G401 (cell line): ENCODE data around the gene SCML1. TPM values are rescaled to one million over a fixed set of nuclear protein-coding genes. Genes with fewer than 3 reads are reported as not detected.

Source experiments
- DNase-seq: peaks from one replicate; pipeline ENCODE4 v3.0.0-alpha.2; 2015; ENCODE audit warnings: low spot score
- in situ Hi-C: cut with HindIII; loops from 2 replicates; pipeline ENCODE4 v1.10.0; 2016; ENCODE audit warnings: low sequenced_read_pairs, mixed read lengths
- total RNA-seq: library from RNA; depleted of rRNA; stranded (reverse); fragments of >200 nt; shearing (Covaris generic); gene quantifications from 2 replicates; pipeline ENCODE4 v1.2.3, GENCODE V29; 2014; rRNA removed

Gene SCML1
- 0.03 TPM in 1 of 2 replicates, not detected in the other for total RNA-seq

DNA sequence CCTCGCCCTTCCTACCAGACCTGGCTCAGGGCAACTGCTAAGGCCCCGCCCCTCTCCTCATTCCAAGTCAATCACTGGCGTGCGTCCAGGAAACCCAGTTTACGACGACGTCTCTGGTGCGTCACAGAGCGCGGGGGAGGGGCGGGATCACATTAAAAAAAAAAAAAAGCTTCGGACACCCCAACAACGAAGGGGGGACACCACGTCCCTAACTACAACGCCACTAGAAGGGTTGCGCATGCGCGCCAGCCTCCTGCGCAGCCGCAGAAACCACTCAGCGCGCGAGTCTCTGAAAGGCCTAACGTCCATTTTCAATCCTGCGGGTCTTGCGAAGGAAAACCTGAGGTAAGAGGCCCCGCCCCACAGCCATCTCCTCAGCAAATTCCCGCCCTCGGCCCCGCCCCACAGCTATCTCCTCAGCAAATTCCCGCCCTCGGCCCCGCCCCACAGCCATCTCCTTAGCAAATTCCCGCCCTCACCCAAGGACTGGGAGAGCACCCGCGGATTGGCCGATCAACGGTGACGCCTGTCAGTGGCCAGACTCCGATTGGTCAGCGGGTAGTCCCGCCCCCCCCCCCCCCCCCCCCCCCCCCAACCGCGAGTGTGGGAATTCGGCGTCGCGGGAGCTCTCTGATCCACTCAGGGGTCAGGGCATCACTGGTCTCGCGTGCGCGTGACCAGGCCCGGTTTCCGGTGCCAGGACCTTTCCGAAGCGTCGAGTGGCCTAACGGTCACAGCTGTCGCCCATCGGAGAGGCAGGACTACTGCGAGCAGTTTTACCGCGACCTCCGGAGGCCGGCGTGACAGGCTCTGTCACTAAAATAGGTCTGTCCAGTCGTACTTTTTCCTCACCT is at the start of gene SCML1:
Gene SCML1, plus strand, starts transcription at position 638 of the 854 bp plus-strand sequence. CDS start 6,694 bp downstream, outside the sequence.
- DNase-seq = peak; percentile 96
- in situ Hi-C loops = no loop called here

DNA sequence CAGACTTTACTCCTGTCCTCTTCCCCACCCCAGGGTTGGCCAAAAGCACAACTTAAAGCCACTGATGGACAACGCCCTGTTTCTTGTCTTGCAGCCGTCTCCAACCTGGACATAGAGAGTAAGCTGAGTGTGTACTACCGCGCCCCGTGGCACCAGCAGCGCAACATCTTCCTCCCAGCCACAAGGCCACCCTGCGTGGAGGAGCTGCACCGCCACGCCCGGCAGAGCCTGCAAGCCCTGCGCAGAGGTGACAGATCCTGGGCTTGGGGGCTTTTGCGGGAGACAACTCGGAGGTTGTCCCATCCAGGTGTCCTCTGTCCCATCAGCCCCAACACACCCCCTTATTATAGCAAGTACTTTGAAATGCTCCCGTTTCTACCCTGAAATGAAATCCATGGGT is 49.6 kb upstream of the SCML1 start:
- DNase-seq = no peak
- in situ Hi-C loops = no loop called here

GRCh38 chrX:17689971-17690409 is 47.3 kb upstream of the SCML1 start:
- in situ Hi-C loops = no loop called here
- peak; percentile 65 for DNase-seq

- DNase-seq = no peak
- in situ Hi-C loops = no loop called here
Observed at GRCh38 chrX:17692709-17693346, 44.5 kb upstream of the SCML1 start.

GRCh38 chrX:17697191-17697590 is 40.1 kb upstream of the SCML1 start:
- no peak for DNase-seq
- in situ Hi-C loops = no loop called here

DNA sequence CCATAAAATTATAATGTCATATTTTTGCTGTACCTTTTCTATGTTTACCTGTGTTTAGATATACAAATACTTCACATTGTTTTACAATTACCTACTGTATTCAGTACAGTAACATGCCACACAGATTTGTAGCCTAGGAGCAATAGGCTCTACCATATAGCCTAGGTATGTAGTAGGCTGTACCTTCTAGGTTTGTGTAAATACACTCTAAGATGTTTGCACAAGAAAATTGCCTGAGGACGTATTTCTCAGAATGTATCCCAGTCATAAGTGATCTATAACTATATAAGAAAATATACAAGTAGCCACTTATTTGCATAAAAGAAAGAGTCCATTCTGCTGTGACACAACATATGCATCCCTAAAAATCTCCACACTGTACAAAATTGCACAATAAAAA is 36.3 kb upstream of the SCML1 start:
- in situ Hi-C loops = no loop called here

GRCh38 chrX:17703201-17703600 is 34.1 kb upstream of the SCML1 start:
- in situ Hi-C loops = no loop called here

More for the DNA sequence above, 36.3 kb upstream of the SCML1 start:
- no peak for DNase-seq

GRCh38 chrX:17705211-17705610 is 32.1 kb upstream of the SCML1 start:
- DNase-seq = no peak
- in situ Hi-C loops = no loop called here

More at GRCh38 chrX:17703201-17703600, 34.1 kb upstream of the SCML1 start:
- no peak for DNase-seq

GRCh38 chrX:17706676-17707075 is 30.6 kb upstream of the SCML1 start:
- in situ Hi-C loops = no loop called here
- no peak for DNase-seq

DNA sequence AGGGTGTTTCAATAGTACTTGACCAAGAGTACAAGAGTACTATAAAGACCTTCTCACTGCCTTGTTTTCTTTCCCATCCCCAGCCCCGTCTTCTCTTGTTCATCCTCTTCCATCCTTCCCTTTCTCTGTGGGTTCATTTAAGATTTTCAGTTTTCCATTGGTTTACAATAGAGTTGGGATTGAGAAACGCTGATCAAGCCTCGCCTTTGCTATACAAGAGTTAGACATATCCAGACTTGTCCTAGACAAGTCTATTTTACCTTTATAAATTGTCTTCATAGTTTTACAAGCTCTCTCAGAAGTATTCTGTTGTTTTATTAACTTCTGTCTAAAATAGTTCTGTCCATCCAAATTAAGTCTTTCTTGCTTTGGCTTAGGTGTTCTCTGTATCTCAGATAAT is 29.6 kb upstream of the SCML1 start:
- no peak for DNase-seq
- in situ Hi-C loops = no loop called here

DNA sequence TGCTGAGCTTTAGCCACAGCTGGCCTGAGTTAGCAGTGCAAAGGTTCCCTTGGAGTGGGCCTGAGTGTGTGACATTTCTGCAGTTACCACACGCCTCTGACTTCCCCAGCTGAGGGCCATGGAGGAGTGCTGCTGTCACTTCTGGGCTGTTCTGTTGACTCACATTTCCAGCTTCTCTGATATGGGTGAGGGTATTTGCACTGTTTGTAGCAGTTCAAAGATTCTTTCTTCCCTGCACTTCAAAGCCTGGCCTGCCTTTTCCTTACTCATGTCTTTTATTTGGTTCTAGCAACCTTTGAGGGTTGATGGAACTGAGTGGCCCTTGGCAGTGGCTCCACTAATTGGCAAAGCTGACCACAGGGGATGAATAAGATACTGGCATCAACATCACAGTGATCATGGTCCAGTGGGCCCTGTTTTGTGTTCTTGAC is 26.4 kb upstream of the SCML1 start:
- in situ Hi-C loops = no loop called here
- no peak for DNase-seq

DNA sequence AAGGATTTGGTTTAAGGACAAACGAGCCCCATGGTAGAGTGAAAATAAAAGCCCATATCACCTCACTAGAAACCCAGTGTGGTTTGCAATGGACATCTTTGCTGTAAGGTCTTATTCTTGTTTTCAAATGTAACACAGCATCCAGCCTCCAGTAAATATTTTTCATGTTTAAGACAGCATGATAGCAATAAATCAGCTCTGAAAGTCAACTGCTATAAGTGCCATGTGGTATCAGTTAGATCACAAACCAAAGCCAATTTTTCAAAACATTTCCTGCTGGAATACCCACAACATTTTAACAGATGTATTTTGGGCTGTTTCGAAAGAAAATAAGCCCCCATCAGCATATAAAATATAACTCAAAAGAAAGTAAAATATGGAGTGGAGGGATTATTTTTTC is 24.0 kb upstream of the SCML1 start:
- in situ Hi-C loops = no loop called here

GRCh38 chrX:17718649-17719165 is 18.6 kb upstream of the SCML1 start:
- no peak for DNase-seq
- in situ Hi-C loops = no loop called here

More for the DNA sequence above, 24.0 kb upstream of the SCML1 start:
- DNase-seq = no peak

DNA sequence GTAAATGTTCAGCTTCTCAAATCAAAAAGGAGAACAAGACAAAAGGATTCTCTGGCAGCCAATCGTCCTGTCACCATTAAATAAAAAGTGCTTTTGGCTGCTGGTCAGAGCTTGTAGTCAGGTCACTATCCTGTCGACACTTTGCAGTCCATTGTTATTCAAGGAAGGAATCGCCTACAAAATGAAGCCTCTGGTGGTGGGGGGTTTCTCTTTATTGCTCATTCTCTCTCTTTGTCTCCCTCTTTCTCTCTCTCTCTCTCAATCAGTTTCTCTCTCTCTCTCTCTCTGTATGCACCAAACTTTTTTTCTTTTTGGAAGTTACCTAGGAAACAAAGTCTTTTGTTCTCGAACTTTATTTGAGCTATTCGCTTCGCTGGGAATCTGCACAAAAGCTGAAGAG is 17.6 kb upstream of the SCML1 start:
- in situ Hi-C loops = no loop called here
- no peak for DNase-seq

DNA sequence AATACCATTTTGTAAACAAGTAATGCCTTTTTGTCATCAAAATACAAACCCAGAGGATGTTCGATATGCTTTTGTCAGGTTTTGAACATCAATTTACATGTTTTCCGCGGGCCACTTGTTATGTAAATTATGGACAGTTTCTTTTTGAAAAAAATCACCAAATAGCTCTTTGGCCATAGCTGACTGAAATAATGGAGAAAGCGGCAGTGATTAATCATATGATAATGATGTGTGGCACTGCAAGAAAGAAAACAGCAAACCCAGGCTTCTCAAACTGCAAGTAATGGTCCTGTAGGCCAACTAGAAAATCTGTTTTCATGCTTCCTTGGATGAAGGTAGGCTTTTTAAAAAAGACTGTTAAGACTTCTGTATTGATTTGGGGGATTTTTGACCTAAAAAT is 15.6 kb upstream of the SCML1 start:
- DNase-seq = no peak
- in situ Hi-C loops = no loop called here

DNA sequence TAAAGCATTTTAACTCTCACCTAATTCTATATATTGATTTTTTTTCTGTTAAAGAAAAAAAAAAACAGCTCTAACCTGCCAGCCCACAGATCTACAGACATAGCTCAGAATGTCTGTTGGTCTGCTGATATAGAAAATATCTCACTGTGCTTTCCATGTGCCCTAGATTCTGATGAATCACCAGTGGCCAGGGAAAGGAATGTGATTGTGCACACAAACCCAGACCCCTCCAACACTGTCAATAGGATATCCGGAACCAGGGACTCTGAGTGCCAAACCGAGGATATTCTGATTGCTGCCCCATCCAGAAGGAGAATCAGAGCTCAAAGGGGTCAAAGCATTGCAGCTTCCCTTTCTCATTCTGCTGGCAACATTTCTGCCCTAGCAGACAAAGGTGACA is 12.1 kb upstream of the SCML1 start:
- DNase-seq = no peak
- in situ Hi-C loops = no loop called here

DNA sequence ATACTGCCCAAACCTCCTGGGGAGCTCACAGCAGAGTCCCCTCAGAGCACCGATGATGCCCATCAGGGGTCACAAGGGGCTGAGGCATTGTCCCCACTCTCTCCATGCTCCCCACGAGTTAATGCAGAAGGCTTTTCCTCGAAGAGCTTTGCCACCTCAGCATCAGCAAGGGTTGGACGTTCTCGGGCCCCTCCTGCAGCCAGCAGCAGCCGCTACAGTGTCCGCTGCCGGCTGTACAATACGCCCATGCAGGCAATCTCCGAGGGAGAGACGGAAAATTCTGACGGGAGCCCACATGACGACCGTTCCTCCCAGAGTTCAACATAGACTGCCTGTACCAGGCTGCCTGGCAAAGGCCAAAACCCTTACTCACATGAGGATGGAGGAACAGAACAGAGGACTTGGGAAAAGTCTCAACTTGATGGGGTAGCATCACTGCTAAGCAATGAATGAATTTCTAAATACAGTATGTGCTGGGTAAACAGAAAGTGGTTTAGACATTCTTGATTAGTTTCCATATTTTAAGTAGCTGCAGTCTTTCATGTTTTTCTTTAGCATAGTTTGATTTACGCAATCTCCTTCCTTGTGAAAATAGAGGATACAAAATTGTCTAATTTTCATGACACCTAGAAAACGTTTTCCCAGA is 5.0 kb upstream of the SCML1 start:
- in situ Hi-C loops = no loop called here
- no peak for DNase-seq

GRCh38 chrX:17735406-17735805 is 1.9 kb upstream of the SCML1 start:
- DNase-seq = no peak
- in situ Hi-C loops = no loop called here

DNA sequence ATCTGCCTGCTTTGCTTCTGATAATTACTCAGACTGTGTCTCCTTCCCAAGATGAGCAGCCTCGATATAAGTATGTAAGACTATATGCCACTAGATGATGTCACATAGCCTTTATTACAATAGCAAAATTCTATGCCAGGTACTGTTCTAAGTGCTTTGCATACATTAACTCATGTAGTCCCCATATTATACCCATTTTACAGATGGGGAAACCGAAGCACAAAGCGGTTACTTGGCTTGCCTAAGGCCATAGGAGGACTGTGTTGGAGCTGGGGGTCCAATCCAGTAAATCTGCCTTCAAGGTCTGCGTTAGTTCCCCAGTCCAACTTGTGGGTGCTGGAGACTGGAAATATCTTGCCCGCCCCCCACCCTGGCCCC is 826 bp upstream of the SCML1 start:
- no peak for DNase-seq
- in situ Hi-C loops = no loop called here

- no peak for DNase-seq
- in situ Hi-C loops = no loop called here
Observed at GRCh38 chrX:17737710-17737985, 355 bp downstream of the SCML1 start.
